ENCODE measurements around the gene ATP6V1C2.
A peak's percentile ranks its signal among the peaks of the same experiment; 100 is the strongest.

Gene ATP6V1C2

GRCh38 chr2:10707831-10708230 is 13.6 kb upstream of the ATP6V1C2 start:
- POLR2A ChIA-PET, result no interaction called here
- DNase-seq (ENCODE audit: extremely low spot score), result no peak
- CTCF ChIA-PET, result no interaction called here
- no peak for TF ChIP-seq L3MBTL2 (conservative IDR thresholded peaks at IDR 0.05)
- TF ChIP-seq ARNT (IDR thresholded peaks at IDR 0.05), result no peak
- no peak for TF ChIP-seq FOXA1 (IDR thresholded peaks at IDR 0.05)
- TF ChIP-seq PKNOX1 (IDR thresholded peaks at IDR 0.05), result no peak
- TF ChIP-seq HDGF (IDR thresholded peaks at IDR 0.05; ENCODE audit: borderline replicate concordance), result no peak
- TF ChIP-seq ZNF384 (IDR thresholded peaks at IDR 0.05), result no peak
- TF ChIP-seq CTBP1 (IDR thresholded peaks at IDR 0.05; ENCODE audit: borderline replicate concordance), result no peak
- TF ChIP-seq FOXM1 (IDR thresholded peaks at IDR 0.05; ENCODE audit: borderline replicate concordance), result no peak
- no peak for TF ChIP-seq LEF1 (IDR thresholded peaks at IDR 0.05; ENCODE audit: borderline replicate concordance)
- no peak for TF ChIP-seq SP1 (IDR thresholded peaks at IDR 0.05)
- no peak for TF ChIP-seq SUZ12 (IDR thresholded peaks at IDR 0.05)
- no peak for TF ChIP-seq NFRKB (IDR thresholded peaks at IDR 0.05)
- TF ChIP-seq FOXK2 (IDR thresholded peaks at IDR 0.05), result no peak
- TF ChIP-seq ELF4 (IDR thresholded peaks at IDR 0.05), result no peak

GRCh38 chr2:10709290-10709939 is 12.0 kb upstream of the ATP6V1C2 start:
- DNase-seq (ENCODE audit: extremely low spot score), result peak; percentile 71
- TF ChIP-seq LEF1 (IDR thresholded peaks at IDR 0.05; ENCODE audit: borderline replicate concordance) (no peak), CTBP1 (IDR thresholded peaks at IDR 0.05; ENCODE audit: borderline replicate concordance) (no peak), BHLHE40 (IDR thresholded peaks at IDR 0.05; ENCODE audit: borderline replicate concordance) (no peak), TARDBP (IDR thresholded peaks at IDR 0.05) (no peak), ELF4 (IDR thresholded peaks at IDR 0.05) (no peak), FOXA1 (IDR thresholded peaks at IDR 0.05) (no peak), L3MBTL2 (conservative IDR thresholded peaks at IDR 0.05) (no peak), HDGF (IDR thresholded peaks at IDR 0.05; ENCODE audit: borderline replicate concordance) (no peak), SUZ12 (IDR thresholded peaks at IDR 0.05) (no peak), NFRKB (IDR thresholded peaks at IDR 0.05) (no peak), FOXM1 (IDR thresholded peaks at IDR 0.05; ENCODE audit: borderline replicate concordance) (no peak), ARNT (IDR thresholded peaks at IDR 0.05) (no peak), SP1 (IDR thresholded peaks at IDR 0.05) (no peak), FOXK2 (IDR thresholded peaks at IDR 0.05) (no peak)
- ChIA-PET CTCF (interaction anchor here (1.1 kb wide), 1 partner anchor 123 kb away, joined by 3 read pairs; no protein-coding TSS in a partner anchor), POLR2A (interaction anchor here (1.0 kb wide), 1 partner anchor 408 kb away, joined by 3 read pairs; no protein-coding TSS in a partner anchor)

GRCh38 chr2:10712185-10712809 is 9.1 kb upstream of the ATP6V1C2 start:
- POLR2A ChIA-PET, result no interaction called here
- TF ChIP-seq FOXA1 (IDR thresholded peaks at IDR 0.05) (no peak), L3MBTL2 (conservative IDR thresholded peaks at IDR 0.05) (no peak), HDGF (IDR thresholded peaks at IDR 0.05; ENCODE audit: borderline replicate concordance) (no peak), CTBP1 (IDR thresholded peaks at IDR 0.05; ENCODE audit: borderline replicate concordance) (no peak), ZNF384 (IDR thresholded peaks at IDR 0.05) (no peak), TARDBP (IDR thresholded peaks at IDR 0.05) (no peak), FOXM1 (IDR thresholded peaks at IDR 0.05; ENCODE audit: borderline replicate concordance) (no peak), SUZ12 (IDR thresholded peaks at IDR 0.05) (no peak), BHLHE40 (IDR thresholded peaks at IDR 0.05; ENCODE audit: borderline replicate concordance) (no peak), PKNOX1 (IDR thresholded peaks at IDR 0.05) (no peak), FOXK2 (IDR thresholded peaks at IDR 0.05) (no peak)
- CTCF ChIA-PET, result no interaction called here
- DNase-seq (ENCODE audit: extremely low spot score), result no peak

- TF ChIP-seq ELF4 (IDR thresholded peaks at IDR 0.05), result no peak
- POLR2A ChIA-PET, result no interaction called here
- CTCF ChIA-PET, result interaction anchor here (1.7 kb wide), 1 partner anchor 417 kb away, joined by 4 read pairs; a partner anchor contains a TSS
- no peak for DNase-seq (ENCODE audit: extremely low spot score)
Observed at GRCh38 chr2:10716581-10716980, 4.8 kb upstream of the ATP6V1C2 start.

GRCh38 chr2:10717628-10718027 is 3.8 kb upstream of the ATP6V1C2 start:
- DNase-seq (ENCODE audit: extremely low spot score), result no peak
- ChIA-PET CTCF (interaction anchor here (0.6 kb wide), 1 partner anchor 964 kb away, joined by 3 read pairs; no protein-coding TSS in a partner anchor), POLR2A (no interaction called here)
- TF ChIP-seq HDGF (IDR thresholded peaks at IDR 0.05; ENCODE audit: borderline replicate concordance) (no peak), LEF1 (IDR thresholded peaks at IDR 0.05; ENCODE audit: borderline replicate concordance) (no peak), L3MBTL2 (conservative IDR thresholded peaks at IDR 0.05) (no peak), SUZ12 (IDR thresholded peaks at IDR 0.05) (no peak), SP1 (IDR thresholded peaks at IDR 0.05) (no peak), BHLHE40 (IDR thresholded peaks at IDR 0.05; ENCODE audit: borderline replicate concordance) (no peak), FOXM1 (IDR thresholded peaks at IDR 0.05; ENCODE audit: borderline replicate concordance) (no peak), TARDBP (IDR thresholded peaks at IDR 0.05) (no peak), ARNT (IDR thresholded peaks at IDR 0.05) (no peak), FOXA1 (IDR thresholded peaks at IDR 0.05) (no peak), CTBP1 (IDR thresholded peaks at IDR 0.05; ENCODE audit: borderline replicate concordance) (no peak), ELF4 (IDR thresholded peaks at IDR 0.05) (no peak), NFRKB (IDR thresholded peaks at IDR 0.05) (no peak)

GRCh38 chr2:10720306-10720705 is 1.1 kb upstream of the ATP6V1C2 start:
- CTCF ChIA-PET, result interaction anchor here (0.6 kb wide), 1 partner anchor 54 kb away, joined by 3 read pairs; no protein-coding TSS in a partner anchor
- TF ChIP-seq L3MBTL2 (conservative IDR thresholded peaks at IDR 0.05), result no peak
- TF ChIP-seq FOXM1 (IDR thresholded peaks at IDR 0.05; ENCODE audit: borderline replicate concordance), result no peak
- no peak for TF ChIP-seq ELF4 (IDR thresholded peaks at IDR 0.05)
- TF ChIP-seq PKNOX1 (IDR thresholded peaks at IDR 0.05), result no peak
- TF ChIP-seq ARNT (IDR thresholded peaks at IDR 0.05), result no peak
- POLR2A ChIA-PET, result no interaction called here
- DNase-seq (ENCODE audit: extremely low spot score), result no peak
